ENCODE measurements around the gene PTPRD.

Gene PTPRD

GRCh38 chr9:8632493-8632892, 1980.3 kb downstream of the PTPRD start:
- in situ Hi-C loops (cut with MboI; ENCODE audit: low sequenced_read_pairs), result no loop called here

- in situ Hi-C loops (cut with MboI; ENCODE audit: low sequenced_read_pairs), result no loop called here
Measured at GRCh38 chr9:8628791-8629190, 1984.0 kb downstream of the PTPRD start.

GRCh38 chr9:8627976-8628679, 1984.7 kb downstream of the PTPRD start:
- in situ Hi-C loops (cut with MboI; ENCODE audit: low sequenced_read_pairs), result no loop called here

- in situ Hi-C loops (cut with MboI; ENCODE audit: low sequenced_read_pairs), result no loop called here
Measured at GRCh38 chr9:8622871-8623270, 1989.9 kb downstream of the PTPRD start.

GRCh38 chr9:8622222-8622802, 1990.5 kb downstream of the PTPRD start:
- in situ Hi-C loops (cut with MboI; ENCODE audit: low sequenced_read_pairs), result no loop called here

- in situ Hi-C loops (cut with MboI; ENCODE audit: low sequenced_read_pairs), result no loop called here
Measured at GRCh38 chr9:8621416-8621815, 1991.4 kb downstream of the PTPRD start.

GRCh38 chr9:8616414-8616813, 1996.4 kb downstream of the PTPRD start:
- in situ Hi-C loops (cut with MboI; ENCODE audit: low sequenced_read_pairs), result no loop called here

GRCh38 chr9:8614926-8615440, 1997.8 kb downstream of the PTPRD start:
- in situ Hi-C loops (cut with MboI; ENCODE audit: low sequenced_read_pairs), result no loop called here

- in situ Hi-C loops (cut with MboI; ENCODE audit: low sequenced_read_pairs), result no loop called here
Measured at GRCh38 chr9:8613346-8613825, 1999.4 kb downstream of the PTPRD start.

- in situ Hi-C loops (cut with MboI; ENCODE audit: low sequenced_read_pairs), result no loop called here
Measured at GRCh38 chr9:8611153-8611552, 2001.6 kb downstream of the PTPRD start.

GRCh38 chr9:8610256-8610655, 2002.5 kb downstream of the PTPRD start:
- in situ Hi-C loops (cut with MboI; ENCODE audit: low sequenced_read_pairs), result no loop called here

- in situ Hi-C loops (cut with MboI; ENCODE audit: low sequenced_read_pairs), result no loop called here
Measured at GRCh38 chr9:8605096-8605495, 2007.7 kb downstream of the PTPRD start.

GRCh38 chr9:8604201-8604600, 2008.6 kb downstream of the PTPRD start:
- in situ Hi-C loops (cut with MboI; ENCODE audit: low sequenced_read_pairs), result no loop called here

- in situ Hi-C loops (cut with MboI; ENCODE audit: low sequenced_read_pairs), result no loop called here
Measured at GRCh38 chr9:8600914-8601680, 2011.7 kb downstream of the PTPRD start.

GRCh38 chr9:8599937-8600336, 2012.9 kb downstream of the PTPRD start:
- in situ Hi-C loops (cut with MboI; ENCODE audit: low sequenced_read_pairs), result no loop called here

- in situ Hi-C loops (cut with MboI; ENCODE audit: low sequenced_read_pairs), result no loop called here
Measured at GRCh38 chr9:8589476-8589875, 2023.3 kb downstream of the PTPRD start.

GRCh38 chr9:8585036-8585435, 2027.8 kb downstream of the PTPRD start:
- in situ Hi-C loops (cut with MboI; ENCODE audit: low sequenced_read_pairs), result no loop called here

- in situ Hi-C loops (cut with MboI; ENCODE audit: low sequenced_read_pairs), result no loop called here
Measured at GRCh38 chr9:8579661-8580060, 2033.1 kb downstream of the PTPRD start.

GRCh38 chr9:8576741-8577140, 2036.1 kb downstream of the PTPRD start:
- in situ Hi-C loops (cut with MboI; ENCODE audit: low sequenced_read_pairs), result no loop called here

- in situ Hi-C loops (cut with MboI; ENCODE audit: low sequenced_read_pairs), result no loop called here
Measured at GRCh38 chr9:8574846-8575245, 2038.0 kb downstream of the PTPRD start.

- in situ Hi-C loops (cut with MboI; ENCODE audit: low sequenced_read_pairs), result no loop called here
Measured at GRCh38 chr9:8572209-8572608, 2040.6 kb downstream of the PTPRD start.

- in situ Hi-C loops (cut with MboI; ENCODE audit: low sequenced_read_pairs), result no loop called here
Measured at GRCh38 chr9:8571643-8572042, 2041.2 kb downstream of the PTPRD start.
